Measurements from ENCODE around the gene ROPN1B.
"Not testable (repeated sequence)": the region's sequence is repeated elsewhere in the genome, so short reads cannot be mapped to it uniquely, and the experiment has no call there.

- not testable (repeated sequence) for TF ChIP-seq EZH2 (IDR thresholded peaks at IDR 0.05; ENCODE audit: insufficient read depth, poor library complexity, severe bottlenecking); EZH2phosphoT487 (IDR thresholded peaks at IDR 0.05; ENCODE audit: insufficient read depth, low read depth)
Measured at GRCh38 chr3:125948901-125949300, 20.1 kb upstream of the ROPN1B start.
